NT2/D1 (cell line): Measurements from ENCODE around the gene STRADB.
"Not testable (repeated sequence)": the region's sequence is repeated elsewhere in the genome, so short reads cannot be mapped to it uniquely, and the experiment has no call there.

ENCODE experiments used
- DNase-seq: peaks from one replicate; pipeline ENCODE4 v3.0.0-alpha.2; 2011; ENCODE audit warnings: low read depth, low spot score
- H3K27me3 ChIP-seq: 2 replicates; pipeline ENCODE4 v1.6.0; 2011; ENCODE audit warnings: mild to moderate bottlenecking; ENCODE audit not compliant: insufficient read length, insufficient read depth
- H3K36me3 ChIP-seq: 2 replicates; pipeline ENCODE4 v1.6.1; 2011; ENCODE audit warnings: mild to moderate bottlenecking, low read length, mixed read lengths; ENCODE audit not compliant: insufficient read depth, insufficient read length
- H3K4me1 ChIP-seq: 2 replicates; pipeline ENCODE4 v1.5.1; 2011; ENCODE audit not compliant: insufficient read depth, insufficient read length
- H3K4me3 ChIP-seq: 2 replicates; pipeline ENCODE4 v1.5.1; 2011; ENCODE audit warnings: low read depth; ENCODE audit not compliant: insufficient read length
- H3K9ac ChIP-seq: 2 replicates; pipeline ENCODE4 v1.6.0; 2011; ENCODE audit warnings: low read depth; ENCODE audit not compliant: insufficient read length
- H3K9me3 ChIP-seq: 2 replicates; pipeline ENCODE4 v1.5.1; 2011; ENCODE audit warnings: mild to moderate bottlenecking, low read length; ENCODE audit not compliant: insufficient read depth
- SUZ12 ChIP-seq: IDR thresholded peaks from 2 replicates; pipeline ENCODE4 v1.6.1; 2011; ENCODE audit not compliant: insufficient read length, insufficient read depth; ENCODE audit errors: extremely low read depth
- YY1 ChIP-seq: IDR thresholded peaks from 2 replicates; pipeline ENCODE4 v1.6.1; 2011; ENCODE audit not compliant: insufficient read length, insufficient read depth
- ZNF274 ChIP-seq: IDR thresholded peaks from 2 replicates; pipeline ENCODE4 v1.6.1; 2011; ENCODE audit warnings: mild to moderate bottlenecking, low read depth, low read length

STRADB gene

GRCh38 chr2:201471732-201472393 is 20.3 kb downstream of the STRADB start:
- no peaks in the 10 kb centered on the region for H3K27me3 ChIP-seq
- no peak overlapping the region for H3K4me3 ChIP-seq
- H3K4me1 ChIP-seq, result peaks cover 3% of the 10 kb centered on the region
- TF ChIP-seq YY1 (no peak), SUZ12 (no peak), ZNF274 (no peak)
- peaks cover 26% of the 10 kb centered on the region for H3K36me3 ChIP-seq
- no peak for DNase-seq
- no peaks in the 10 kb centered on the region for H3K9me3 ChIP-seq
- H3K9ac ChIP-seq, result no peak overlapping the region

- no peak for DNase-seq
- no peaks in the 10 kb centered on the region for H3K9me3 ChIP-seq
- peaks cover 3% of the 10 kb centered on the region for H3K4me1 ChIP-seq
- H3K4me3 ChIP-seq, result no peak overlapping the region
- no peak overlapping the region for H3K9ac ChIP-seq
- H3K36me3 ChIP-seq, result peaks cover 26% of the 10 kb centered on the region
- no peaks in the 10 kb centered on the region for H3K27me3 ChIP-seq
- no peak for TF ChIP-seq YY1
- no peak for TF ChIP-seq SUZ12
- TF ChIP-seq ZNF274, result no peak
Measured at GRCh38 chr2:201472411-201472810, 20.9 kb downstream of the STRADB start.

- Histone ChIP-seq H3K36me3 (peaks cover 18% of the 10 kb centered on the region), H3K9ac (no peak overlapping the region), H3K4me1 (no peaks in the 10 kb centered on the region), H3K4me3 (no peak overlapping the region), H3K9me3 (peaks cover 31% of the 10 kb centered on the region; the same call in 1 of the 2 replicates), H3K27me3 (no peaks in the 10 kb centered on the region)
- DNase-seq, result no peak
- TF ChIP-seq ZNF274 (no peak), SUZ12 (no peak), YY1 (no peak)
Measured at GRCh38 chr2:201482543-201482942, 31.0 kb downstream of the STRADB start.

- TF ChIP-seq YY1, result no peak
- TF ChIP-seq ZNF274, result no peak
- no peak for TF ChIP-seq SUZ12
- H3K36me3 ChIP-seq, result peaks cover 18% of the 10 kb centered on the region
- no peak for DNase-seq
- no peak overlapping the region for H3K9ac ChIP-seq
- H3K4me1 ChIP-seq, result no peaks in the 10 kb centered on the region
- H3K9me3 ChIP-seq, result peaks cover 31% of the 10 kb centered on the region; the same call in 1 of the 2 replicates
- H3K4me3 ChIP-seq, result no peak overlapping the region
- H3K27me3 ChIP-seq, result no peaks in the 10 kb centered on the region
Measured at GRCh38 chr2:201483342-201483741, 31.8 kb downstream of the STRADB start.

GRCh38 chr2:201483758-201484157 is 32.2 kb downstream of the STRADB start:
- not testable (repeated sequence) for H3K9ac ChIP-seq, H3K27me3 ChIP-seq, H3K4me1 ChIP-seq, H3K4me3 ChIP-seq
- DNase-seq, result peak; percentile 72
- Histone ChIP-seq H3K36me3 (peaks cover 18% of the 10 kb centered on the region), H3K9me3 (peaks cover 31% of the 10 kb centered on the region; the same call in 1 of the 2 replicates)

GRCh38 chr2:201484805-201485204 is 33.3 kb downstream of the STRADB start:
- no peak for TF ChIP-seq YY1
- TF ChIP-seq SUZ12, result no peak
- TF ChIP-seq ZNF274, result no peak
- no peak for DNase-seq

GRCh38 chr2:201490291-201490690 is 38.8 kb downstream of the STRADB start:
- Histone ChIP-seq H3K27me3 (no peaks in the 10 kb centered on the region), H3K36me3 (no peaks in the 10 kb centered on the region), H3K9me3 (0 out of 2 replicates have a peak, but pooled peaks cover under 1% of the 10 kb centered on the region), H3K4me1 (no peaks in the 10 kb centered on the region), H3K4me3 (no peak overlapping the region), H3K9ac (no peak overlapping the region)
- no peak for TF ChIP-seq YY1
- TF ChIP-seq SUZ12, result no peak
- TF ChIP-seq ZNF274, result no peak
- DNase-seq, result no peak

More at GRCh38 chr2:201484805-201485204, 33.3 kb downstream of the STRADB start:
- Histone ChIP-seq H3K27me3 (no peaks in the 10 kb centered on the region), H3K9ac (no peak overlapping the region), H3K9me3 (peaks cover 31% of the 10 kb centered on the region; the same call in 1 of the 2 replicates), H3K4me1 (no peaks in the 10 kb centered on the region), H3K4me3 (no peak overlapping the region), H3K36me3 (peaks cover 9% of the 10 kb centered on the region)
